HepG2 (cell line): Measurements from ENCODE around the gene TBCCD1. TPM values are rescaled to one million over a fixed set of nuclear protein-coding genes. Genes with fewer than 3 reads are reported as not detected.

Source experiments
- ATAC-seq: fragments of 200-7000 bp; cut with Tn5 transposase; 3 replicates; pipeline ENCODE4 v1.9.1; 2020; ENCODE audit warnings: mild to moderate bottlenecking, moderate library complexity
- BruUV-seq: library from RNA; stranded (reverse); fragments of 400-500 nt; replicated peaks from 2 replicates; lab custom pipeline; 2021; lab: Mats Ljungman, UMichigan
- CTCF ChIA-PET: fragments of 300-600 bp; formaldehyde crosslinking; extraction: SDS; loops from one replicate; lab custom pipeline; 2021; ENCODE audit warnings: low total read pairs, inconsistent platforms, low intra/inter-chr PET ratio; lab: Yijun Ruan, JAX
- POLR2A ChIA-PET: fragments of 350-600 bp; sonication (Branson Sonifier 250); formaldehyde crosslinking; loops from one replicate; lab custom pipeline; 2020; ENCODE audit warnings: antibody characterized with exemption, inconsistent platforms; lab: Yijun Ruan, JAX
- DNase-seq: peaks from one replicate; pipeline ENCODE4 v3.0.0-alpha.2; 2015; ENCODE audit warnings: low spot score
- FAIRE-seq: peaks from 3 replicates; lab custom pipeline; 2011; peaks lifted over from hg19 to GRCh38; lab: Jason Lieb, UNC
- H2AFZ ChIP-seq: one replicate; pipeline ENCODE4 v1.6.1; 2011; ENCODE audit warnings: low read length, inconsistent platforms
- H3K27ac ChIP-seq: fragments of 300-600 bp; 3 replicates; pipeline ENCODE4 v1.8.0; 2011; ENCODE audit warnings: mixed run types, mild to moderate bottlenecking, mixed read lengths, low read length, inconsistent platforms; ENCODE audit not compliant: insufficient read depth; ENCODE audit errors: extremely low read length
- H3K27me3 ChIP-seq, 2 experiments: fragments of 200-600 bp in 1 of 2; 2 replicates in 1 of 2; 3 replicates in 1 of 2; pipeline versions ENCODE4 v1.6.0 to v1.8.0; 2011; ENCODE audit warnings: low read length in 2 of 2, mild to moderate bottlenecking in 2 of 2, moderate library complexity in 2 of 2, inconsistent platforms in 1 of 2; ENCODE audit not compliant: insufficient read depth in 2 of 2, control insufficient read depth in 1 of 2
- H3K36me3 ChIP-seq, 2 experiments: fragments of 200-600 bp in 1 of 2; replicated peaks in 1 of 2; 2 replicates in 1 of 2; 3 replicates in 1 of 2; pipeline versions ENCODE4 v1.5.1 to v1.8.0; 2011; ENCODE audit warnings: low read length in 2 of 2, inconsistent platforms in 1 of 2; ENCODE audit not compliant: insufficient read depth in 2 of 2, control insufficient read depth in 1 of 2
- H3K4me1 ChIP-seq: 2 replicates; pipeline ENCODE4 v1.5.1; 2012; ENCODE audit warnings: low read length, inconsistent platforms; ENCODE audit not compliant: insufficient read depth
- H3K4me2 ChIP-seq: 2 replicates; pipeline ENCODE4 v1.6.0; 2011; ENCODE audit warnings: low read depth, low read length, inconsistent platforms
- H3K4me3 ChIP-seq, 3 experiments: fragments of 200-600 bp in 1 of 3; sonication (generic), shearing (Covaris generic) in 1 of 3; replicated peaks in 1 of 3; 2 replicates each; pipeline ENCODE4 v1.5.1; 2011 to 2016; ENCODE audit warnings: low read length in 3 of 3, inconsistent platforms in 2 of 3, low read depth in 2 of 3, mild to moderate bottlenecking in 2 of 3, control low read depth in 1 of 3, mixed read lengths in 1 of 3; ENCODE audit not compliant: insufficient read depth in 1 of 3
- H3K79me2 ChIP-seq: one replicate; pipeline ENCODE4 v1.6.1; 2011; ENCODE audit warnings: low read length, inconsistent platforms; ENCODE audit not compliant: insufficient read depth
- H3K9ac ChIP-seq: 2 replicates; pipeline ENCODE4 v1.6.0; 2011; ENCODE audit warnings: mild to moderate bottlenecking, low read depth, low read length, inconsistent platforms; ENCODE audit not compliant: insufficient read depth
- H3K9me3 ChIP-seq: 2 replicates; pipeline ENCODE4 v1.5.1; 2012; ENCODE audit warnings: mild to moderate bottlenecking, low read length
- H4K20me1 ChIP-seq: 2 replicates; pipeline ENCODE4 v1.6.0; 2011; ENCODE audit warnings: inconsistent platforms, mild to moderate bottlenecking, low read length, moderate library complexity; ENCODE audit not compliant: insufficient read depth
- AHR ChIP-seq: IDR thresholded peaks from 2 replicates; pipeline ENCODE4 v1.6.1; 2018; ENCODE audit warnings: missing genetic modification reagents, missing compliant biosample characterization
- BHLHE40 ChIP-seq: IDR thresholded peaks from 2 replicates; pipeline ENCODE4 v1.6.1; 2011; ENCODE audit warnings: low read length, improper control_type of control experiment
- CHD2 ChIP-seq: IDR thresholded peaks from 2 replicates; pipeline ENCODE4 v1.6.1; 2011; ENCODE audit warnings: low read depth, low read length, improper control_type of control experiment
- CREM ChIP-seq, 2 experiments: sonication (generic) in 1 of 2; formaldehyde crosslinking in 1 of 2; IDR thresholded peaks; 2 replicates each; pipeline versions ENCODE4 v1.4.0 to v1.6.1; 2016 to 2020; ENCODE audit warnings: antibody characterized with exemption in 1 of 2, mild to moderate bottlenecking in 1 of 2, missing genetic modification reagents in 1 of 2
- GMEB2 ChIP-seq: IDR thresholded peaks from 2 replicates; pipeline ENCODE4 v1.6.1; 2016; ENCODE audit warnings: missing biosample characterization, missing genetic modification reagents, low read depth
- GPN1 ChIP-seq: sonication (generic); formaldehyde crosslinking; IDR thresholded peaks from 2 replicates; pipeline ENCODE4 v1.5.1; 2020; ENCODE audit warnings: missing genetic modification reagents, borderline replicate concordance
- MBNL3 ChIP-seq: fragments of 250-450 bp; sonication (Bioruptor Pico); conservative IDR thresholded peaks from 2 replicates; pipeline ENCODE4 v1.8.0; 2022; ENCODE audit warnings: mild to moderate bottlenecking, inconsistent platforms
- MED8 ChIP-seq: sonication (generic); formaldehyde crosslinking; IDR thresholded peaks from 2 replicates; pipeline ENCODE4 v1.8.1; 2023; ENCODE audit warnings: mild to moderate bottlenecking, missing genetic modification reagents; ENCODE audit not compliant: insufficient replicate concordance
- NR2C2 ChIP-seq: sonication (generic); formaldehyde crosslinking; IDR thresholded peaks from 2 replicates; pipeline ENCODE4 v1.4.0; 2020; ENCODE audit warnings: missing genetic modification reagents, mild to moderate bottlenecking, moderate library complexity, borderline replicate concordance
- TOE1 ChIP-seq: sonication (generic); formaldehyde crosslinking; IDR thresholded peaks from 2 replicates; pipeline ENCODE4 v1.4.0; 2020; ENCODE audit warnings: mild to moderate bottlenecking, missing genetic modification reagents
- ZBTB46 ChIP-seq: sonication (generic); formaldehyde crosslinking; IDR thresholded peaks from 2 replicates; pipeline ENCODE4 v1.4.0; 2020; ENCODE audit warnings: mild to moderate bottlenecking, missing genetic modification reagents, borderline replicate concordance
- ZNF143 ChIP-seq: sonication (generic); formaldehyde crosslinking; IDR thresholded peaks from 2 replicates; pipeline ENCODE4 v1.4.0; 2020; ENCODE audit warnings: missing genetic modification reagents
- ZNF230 ChIP-seq: sonication (generic); formaldehyde crosslinking; IDR thresholded peaks from 2 replicates; pipeline ENCODE4 v1.4.0; 2020; ENCODE audit warnings: mild to moderate bottlenecking, missing genetic modification reagents
- ZNF446 ChIP-seq: sonication (generic); formaldehyde crosslinking; IDR thresholded peaks from 2 replicates; pipeline ENCODE4 v1.5.0; 2020; ENCODE audit warnings: mild to moderate bottlenecking, missing genetic modification reagents
- ZNF792 ChIP-seq: IDR thresholded peaks from 2 replicates; pipeline ENCODE4 v1.6.1; 2016
- WGBS: methylation state at CpG from one replicate; pipeline ENCODE4 v1.1.6; 2017; ENCODE audit warnings: low lambda C conversion rate; 5-methylcytosine and 5-hydroxymethylcytosine counted together
- in situ Hi-C: cut with HindIII; loops from 2 replicates; pipeline ENCODE4 v1.10.0; 2017; ENCODE audit warnings: low pct_unique_long_range_greater_than_20kb; ENCODE audit not compliant: extremely low pct_ligation_motif_present
- intact Hi-C: fragments of 100-400 bp; cut with micrococcal nuclease; formaldehyde crosslinking; loops from one replicate; pipeline ENCODE4 v1.10.0; 2022; ENCODE audit not compliant: unreplicated experiment
- polyA plus RNA-seq, 8 experiments: library from polyadenylated mRNA; depleted of rRNA in 3 of 8; stranded (reverse) in 7 of 8; unstranded in 1 of 8; fragments of >200 nt; fragmentation: Illumina TruSeq in 4 of 8; extraction: Trizol in 4 of 8; gene quantifications; 2 replicates each; pipeline versions ENCODE4 v1.2.1 to v1.2.3, GENCODE V29; 2011 to 2016; ENCODE audit warnings: low read depth in 4 of 8, missing spikeins in 1 of 8, mixed read lengths in 1 of 8; ENCODE audit not compliant: insufficient read depth in 1 of 8
- total RNA-seq, 5 experiments: library from RNA; depleted of rRNA; stranded (reverse); fragments of >200 nt; fragmentation: Illumina TruSeq; extraction: Trizol; gene quantifications; 2 replicates each; pipeline ENCODE4 v1.2.3, GENCODE V29; 2016; ENCODE audit warnings: low read depth in 1 of 5
- TF ChIP-seq, protein P1 (sequence below): IDR thresholded peaks from 2 replicates; pipeline ENCODE4 v1.6.1; 2016; ENCODE audit warnings: missing genetic modification reagents, missing compliant biosample characterization
- TF ChIP-seq, protein P2 (sequence below): sonication (generic); formaldehyde crosslinking; IDR thresholded peaks from 2 replicates; pipeline ENCODE4 v1.4.0; 2020; ENCODE audit warnings: mild to moderate bottlenecking, missing genetic modification reagents

The TBCCD1 gene
- total and polyA plus RNA-seq, 2 of the 13 experiments (the other 11 are each of a cell fraction or from before 2014, with no cell fraction given), result 13.6 to 16.2 TPM

- no peak for TF ChIP-seq NR2C2 (CRISPR knock-in tag)
- TF ChIP-seq, protein P1, sequence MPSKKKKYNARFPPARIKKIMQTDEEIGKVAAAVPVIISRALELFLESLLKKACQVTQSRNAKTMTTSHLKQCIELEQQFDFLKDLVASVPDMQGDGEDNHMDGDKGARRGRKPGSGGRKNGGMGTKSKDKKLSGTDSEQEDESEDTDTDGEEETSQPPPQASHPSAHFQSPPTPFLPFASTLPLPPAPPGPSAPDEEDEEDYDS (CRISPR knock-in tag), result no peak
- no peak for TF ChIP-seq MED8 (CRISPR knock-in tag)
- TF ChIP-seq GMEB2 (CRISPR knock-in tag), result no peak
- no peak for TF ChIP-seq ZNF230 (CRISPR knock-in tag)
- TF ChIP-seq, protein P2, sequence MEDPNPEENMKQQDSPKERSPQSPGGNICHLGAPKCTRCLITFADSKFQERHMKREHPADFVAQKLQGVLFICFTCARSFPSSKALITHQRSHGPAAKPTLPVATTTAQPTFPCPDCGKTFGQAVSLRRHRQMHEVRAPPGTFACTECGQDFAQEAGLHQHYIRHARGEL, result no peak
Observed at GRCh38 chr3:186614266-186614596, 47.1 kb upstream of the TBCCD1 start (continued).

DNA sequence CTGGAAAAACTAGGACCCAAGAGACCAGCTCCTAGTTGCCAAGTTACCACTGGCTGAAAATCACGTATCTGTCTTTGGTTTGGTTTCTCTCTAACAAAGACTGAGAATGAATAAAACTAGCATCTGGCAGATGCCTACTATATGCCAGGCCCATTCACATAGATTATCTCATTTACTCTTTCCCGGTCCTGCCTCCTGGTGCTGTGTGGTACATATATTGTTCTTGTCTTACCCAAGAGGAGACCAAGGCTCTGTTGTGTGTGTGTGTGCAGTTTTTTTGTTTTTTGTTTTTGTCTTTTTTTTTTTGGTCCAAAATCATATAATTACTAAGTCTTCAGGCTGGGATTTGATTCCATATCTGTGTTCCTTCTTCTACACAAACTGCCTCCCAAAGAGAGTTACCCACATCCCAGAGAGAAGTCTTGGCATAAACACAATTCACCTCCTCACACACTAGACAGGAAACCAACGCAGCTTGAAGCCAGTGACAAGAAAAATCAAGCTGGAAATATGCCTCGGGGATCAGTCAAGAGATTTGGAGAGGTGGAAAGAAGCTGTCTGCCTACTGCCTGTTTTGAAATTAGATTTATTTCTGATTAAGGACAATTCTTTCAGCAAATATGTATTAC lies 46.6 kb upstream of the TBCCD1 start:
- Histone ChIP-seq H3K36me3 (peaks cover 16 to 41% of the 10 kb centered on the region in 2 experiments), H2AFZ (no peak overlapping the region), H3K9ac (peak overlapping the region; percentile 86), H4K20me1 (peaks cover 44% of the 10 kb centered on the region), H3K27ac (peak overlapping the region; percentile 93), H3K27me3 (no peaks in the 10 kb centered on the region; a peak in 1 of 5 replicates), H3K4me2 (peak overlapping the region; percentile 92), H3K4me1 (peaks cover 88% of the 10 kb centered on the region), H3K79me2 (peaks cover 31% of the 10 kb centered on the region), H3K4me3 (peak overlapping the region; percentile 74 to 82 (median 76)), H3K9me3 (no peaks in the 10 kb centered on the region)
- CTCF ChIA-PET, result interaction anchor here (2.7 kb wide), 1 partner anchor 24 kb away, joined by 20 read pairs; no protein-coding TSS in a partner anchor
- no TSS peak for BruUV-seq
- intact Hi-C loops (loop anchor here (1.0 to 2.0 kb wide), 5 partner anchors 15 to 208 kb away; partner anchors contain the start of gene DNAJB11), in situ Hi-C loops (loop anchor here (10.0 kb wide), 1 partner anchor 141 kb away; no protein-coding TSS in a partner anchor)
- WGBS, result 3% methylated on average over 4 of the region's 4 CpGs
- no peak for ATAC-seq
- POLR2A ChIA-PET, result interaction anchor here (0.6 to 27.1 kb wide), 12 partner anchors 9 to 660 kb away, joined by 3 to 854 read pairs (median 4); partner anchors contain the start of genes DNAJB11, EIF4A2 and TBCCD1
- FAIRE-seq, result no peak
- no peak for DNase-seq
- no peak for TF ChIP-seq CHD2
- TF ChIP-seq ZNF143, result no peak
- no peak for TF ChIP-seq BHLHE40
- TF ChIP-seq CREM (IDR thresholded peaks at IDR 0.05), result no peak
- no peak for TF ChIP-seq CREM (CRISPR knock-in tag; IDR thresholded peaks at IDR 0.05)
- TF ChIP-seq AHR (CRISPR knock-in tag), result no peak
- no peak for TF ChIP-seq ZNF792
- no peak for TF ChIP-seq ZBTB46 (CRISPR knock-in tag)
- TF ChIP-seq MBNL3 (CRISPR knock-in tag), result no peak
- TF ChIP-seq TOE1 (CRISPR knock-in tag), result no peak
- TF ChIP-seq GPN1 (CRISPR knock-in tag), result no peak
- TF ChIP-seq ZNF446 (CRISPR knock-in tag), result no peak
